HEK293 (cell line): ENCODE results near the gene POLH.
A peak's percentile ranks its signal among the peaks of the same experiment; 100 is the strongest.

Experiments
- BCL6B ChIP-seq: fragments of 450-650 bp; formaldehyde crosslinking; IDR thresholded peaks from 2 replicates; pipeline ENCODE4 v1.5.1; 2017; ENCODE audit warnings: missing biosample characterization, missing genetic modification characterization
- GLIS1 ChIP-seq: fragments of 450-650 bp; formaldehyde crosslinking; IDR thresholded peaks from 2 replicates; pipeline ENCODE4 v1.5.1; 2016; ENCODE audit warnings: missing biosample characterization, missing genetic modification characterization
- KLF17 ChIP-seq: fragments of 450-650 bp; formaldehyde crosslinking; IDR thresholded peaks from 2 replicates; pipeline ENCODE4 v1.5.1; 2016; ENCODE audit warnings: missing biosample characterization, missing genetic modification characterization
- MYNN ChIP-seq: fragments of 450-650 bp; formaldehyde crosslinking; IDR thresholded peaks from 2 replicates; pipeline ENCODE4 v1.5.1; 2016; ENCODE audit warnings: missing biosample characterization, missing genetic modification characterization, borderline replicate concordance
- PATZ1 ChIP-seq: fragments of 450-650 bp; formaldehyde crosslinking; IDR thresholded peaks from 2 replicates; pipeline ENCODE4 v1.5.1; 2016; ENCODE audit warnings: missing biosample characterization, missing genetic modification characterization
- PRDM2 ChIP-seq: fragments of 450-650 bp; formaldehyde crosslinking; IDR thresholded peaks from 2 replicates; pipeline ENCODE4 v1.5.1; 2016; ENCODE audit warnings: missing biosample characterization, missing genetic modification characterization, borderline replicate concordance
- PRDM4 ChIP-seq: fragments of 450-650 bp; formaldehyde crosslinking; IDR thresholded peaks from 2 replicates; pipeline ENCODE4 v1.5.1; 2017; ENCODE audit warnings: missing biosample characterization, missing genetic modification characterization
- SCRT1 ChIP-seq: fragments of 450-650 bp; formaldehyde crosslinking; IDR thresholded peaks from 2 replicates; pipeline ENCODE4 v1.5.1; 2016; ENCODE audit warnings: missing biosample characterization, missing genetic modification characterization, borderline replicate concordance
- ZFP41 ChIP-seq: fragments of 450-650 bp; formaldehyde crosslinking; IDR thresholded peaks from 2 replicates; pipeline ENCODE4 v1.5.1; 2016; ENCODE audit warnings: missing biosample characterization, missing genetic modification characterization, borderline replicate concordance
- ZFP69B ChIP-seq: fragments of 450-650 bp; formaldehyde crosslinking; IDR thresholded peaks from 2 replicates; pipeline ENCODE4 v1.5.1; 2016; ENCODE audit warnings: missing biosample characterization, missing genetic modification characterization
- ZNF174 ChIP-seq: fragments of 450-650 bp; formaldehyde crosslinking; IDR thresholded peaks from 2 replicates; pipeline ENCODE4 v1.5.0; 2017; ENCODE audit warnings: missing biosample characterization, mild to moderate bottlenecking, missing genetic modification characterization
- ZNF202 ChIP-seq: fragments of 450-650 bp; formaldehyde crosslinking; IDR thresholded peaks from 2 replicates; pipeline ENCODE4 v1.5.1; 2016; ENCODE audit warnings: missing biosample characterization, missing genetic modification characterization, borderline replicate concordance
- ZNF211 ChIP-seq: fragments of 450-650 bp; formaldehyde crosslinking; IDR thresholded peaks from 2 replicates; pipeline ENCODE4 v1.5.1; 2016; ENCODE audit warnings: low read depth, missing biosample characterization, missing genetic modification characterization
- ZNF221 ChIP-seq: fragments of 450-650 bp; formaldehyde crosslinking; IDR thresholded peaks from 2 replicates; pipeline ENCODE4 v1.5.1; 2017; ENCODE audit warnings: missing biosample characterization, missing genetic modification characterization, borderline replicate concordance
- ZNF24 ChIP-seq: fragments of 450-650 bp; formaldehyde crosslinking; IDR thresholded peaks from 2 replicates; pipeline ENCODE4 v1.5.1; 2016; ENCODE audit warnings: missing biosample characterization, missing genetic modification characterization
- ZNF394 ChIP-seq: fragments of 450-650 bp; formaldehyde crosslinking; IDR thresholded peaks from 2 replicates; pipeline ENCODE4 v1.5.1; 2016; ENCODE audit warnings: missing biosample characterization, missing genetic modification characterization, mild to moderate bottlenecking, moderate library complexity, borderline replicate concordance
- ZNF488 ChIP-seq: fragments of 450-650 bp; formaldehyde crosslinking; IDR thresholded peaks from 2 replicates; pipeline ENCODE4 v1.5.1; 2016; ENCODE audit warnings: missing biosample characterization, missing genetic modification characterization
- ZNF513 ChIP-seq: fragments of 450-650 bp; IDR thresholded peaks from 2 replicates; pipeline ENCODE4 v1.5.1; 2018; ENCODE audit warnings: missing biosample characterization, missing genetic modification characterization
- ZNF555 ChIP-seq: fragments of 450-650 bp; formaldehyde crosslinking; conservative IDR thresholded peaks from 2 replicates; pipeline ENCODE4 v1.5.1; 2017; ENCODE audit warnings: missing biosample characterization, mild to moderate bottlenecking, missing genetic modification characterization, inconsistent platforms
- ZNF610 ChIP-seq: fragments of 450-650 bp; formaldehyde crosslinking; IDR thresholded peaks from 2 replicates; pipeline ENCODE4 v1.5.1; 2016; ENCODE audit warnings: missing biosample characterization, missing genetic modification characterization, borderline replicate concordance
- ZNF664 ChIP-seq: fragments of 450-650 bp; formaldehyde crosslinking; IDR thresholded peaks from 2 replicates; pipeline ENCODE4 v1.5.1; 2016; ENCODE audit warnings: missing biosample characterization, missing genetic modification characterization
- ZNF777 ChIP-seq: fragments of 450-650 bp; formaldehyde crosslinking; IDR thresholded peaks from 2 replicates; pipeline ENCODE4 v1.5.1; 2017; ENCODE audit warnings: missing biosample characterization, missing genetic modification characterization, borderline replicate concordance

Gene POLH

GRCh38 chr6:43635387-43636307 lies 59.7 kb downstream of the POLH start, which contains the start of gene MAD2L1BP (continued):
- TF ChIP-seq ZNF394 (tag by site-specific recombination), result peak; percentile 99
- TF ChIP-seq ZNF211 (tag by site-specific recombination), result no peak
- peak; percentile 97 for TF ChIP-seq ZNF664 (tag by site-specific recombination)
- no peak for TF ChIP-seq PRDM2 (tag by site-specific recombination)
- TF ChIP-seq ZFP69B (tag by site-specific recombination), result peak; percentile 63
- peak; percentile 76; the same call in 1 of the 2 replicates for TF ChIP-seq ZNF24 (tag by site-specific recombination)
- TF ChIP-seq GLIS1 (tag by site-specific recombination), result peak; percentile 58; the same call in 1 of the 2 replicates
- no peak for TF ChIP-seq ZNF555
- no peak for TF ChIP-seq ZNF202 (tag by site-specific recombination)
- TF ChIP-seq ZNF221 (tag by site-specific recombination), result no peak
- 0 out of 2 replicates have a peak, but pooled peaks have one; percentile 46 for TF ChIP-seq ZNF610 (tag by site-specific recombination)
- TF ChIP-seq SCRT1 (tag by site-specific recombination), result no peak
- no peak for TF ChIP-seq ZNF488 (tag by site-specific recombination)
- TF ChIP-seq ZFP41 (tag by site-specific recombination), result no peak
- TF ChIP-seq PRDM4 (tag by site-specific recombination), result no peak; the same call in 1 of the 2 replicates
- TF ChIP-seq BCL6B (tag by site-specific recombination), result no peak
- peak; percentile 79 for TF ChIP-seq KLF17 (tag by site-specific recombination)
- TF ChIP-seq ZNF513, result no peak
- no peak for TF ChIP-seq MYNN
- no peak for TF ChIP-seq ZNF174 (tag by site-specific recombination)
- peak; percentile 38; the same call in 1 of the 2 replicates for TF ChIP-seq PATZ1 (tag by site-specific recombination)
- TF ChIP-seq ZNF777 (tag by site-specific recombination), result no peak
